Natural killer cell (primary cell): ENCODE data around the gene PSAP. TPM values are rescaled to one million over a fixed set of nuclear protein-coding genes. Genes with fewer than 3 reads are reported as not detected.

Experiments used
- ATAC-seq, 3 donors: fragments of 150-1000 bp in 2 of 3; fragments of 200-7000 bp in 1 of 3; cut with Tn5 transposase; 1 replicate in 1 of 3; 2 replicates in 2 of 3; pipeline ENCODE4 v1.10.0; 2021; ENCODE audit warnings: mild to moderate bottlenecking in 2 of 3, moderate library complexity in 2 of 3
- DNase-seq, 2 donors: peaks; one replicate each; pipeline versions ENCODE4 v3.0.0 to v3.0.0-alpha.2; 2013 to 2021; ENCODE audit warnings: mixed read lengths in 1 of 2
- H3K27ac ChIP-seq: one replicate; pipeline ENCODE4 v1.5.1; 2013; ENCODE audit warnings: mild to moderate bottlenecking, low read length
- H3K27me3 ChIP-seq: one replicate; pipeline ENCODE4 v1.6.1; 2013; ENCODE audit warnings: low read length; ENCODE audit not compliant: control insufficient read depth, insufficient read depth
- H3K36me3 ChIP-seq: one replicate; pipeline ENCODE4 v1.6.1; 2013; ENCODE audit warnings: low read length; ENCODE audit not compliant: control insufficient read depth, insufficient read depth
- H3K4me1 ChIP-seq: one replicate; pipeline ENCODE4 v1.6.1; 2013; ENCODE audit warnings: low read length; ENCODE audit not compliant: control insufficient read depth, insufficient read depth
- H3K4me3 ChIP-seq: one replicate; pipeline ENCODE4 v1.5.1; 2013; ENCODE audit warnings: low read length
- H3K9me3 ChIP-seq: one replicate; pipeline ENCODE4 v1.6.1; 2013; ENCODE audit warnings: low read length; ENCODE audit not compliant: control insufficient read depth, insufficient read depth
- H3K27ac Mint-ChIP-seq, 2 donors: one replicate each; pipeline ENCODE4 v1.8.0; 2022; ENCODE audit warnings: mild to moderate bottlenecking in 2 of 2, mixed read lengths in 2 of 2, moderate library complexity in 1 of 2
- H3K27me3 Mint-ChIP-seq, 2 donors: one replicate each; pipeline ENCODE4 v1.8.0; 2022; ENCODE audit warnings: low read depth in 2 of 2, mixed read lengths in 2 of 2
- H3K36me3 Mint-ChIP-seq: one replicate; pipeline ENCODE4 v1.8.0; 2022; ENCODE audit warnings: mixed read lengths
- H3K4me1 Mint-ChIP-seq, 2 donors: one replicate each; pipeline ENCODE4 v1.8.0; 2022; ENCODE audit warnings: mixed read lengths in 2 of 2
- H3K4me3 Mint-ChIP-seq: one replicate; pipeline ENCODE4 v1.8.0; 2022; ENCODE audit warnings: mild to moderate bottlenecking, moderate library complexity, mixed read lengths
- H3K9me3 Mint-ChIP-seq, 2 donors: one replicate each; pipeline ENCODE4 v1.8.0; 2022; ENCODE audit warnings: mixed read lengths in 2 of 2
- CTCF ChIP-seq: fragments of 200-600 bp; IDR thresholded peaks from one replicate; pipeline ENCODE4 v1.8.0; 2022; ENCODE audit warnings: antibody characterized with exemption
- WGBS: methylation state at CpG from one replicate; pipeline ENCODE4 v1.1.7; 2013; ENCODE audit warnings: missing lambda C conversion rate; ENCODE audit not compliant: insufficient coverage; 5-methylcytosine and 5-hydroxymethylcytosine counted together
- intact Hi-C: fragments of 100-400 bp; cut with micrococcal nuclease; formaldehyde crosslinking; loops from one replicate; pipeline ENCODE4 v1.14.2; 2022
- total RNA-seq, 4 donors: library from RNA; stranded (reverse); fragments of 120-200 nt in 1 of 4; gene quantifications; one replicate each; pipeline versions ENCODE4 v1.2.3 to v1.2.4, GENCODE V29; 2013 to 2022

The PSAP gene
- total RNA-seq, 3 donors from 2014 or later (not counting 1 experiment from before 2014, with no cell fraction given), result 324 to 488 (median 428) TPM

DNA sequence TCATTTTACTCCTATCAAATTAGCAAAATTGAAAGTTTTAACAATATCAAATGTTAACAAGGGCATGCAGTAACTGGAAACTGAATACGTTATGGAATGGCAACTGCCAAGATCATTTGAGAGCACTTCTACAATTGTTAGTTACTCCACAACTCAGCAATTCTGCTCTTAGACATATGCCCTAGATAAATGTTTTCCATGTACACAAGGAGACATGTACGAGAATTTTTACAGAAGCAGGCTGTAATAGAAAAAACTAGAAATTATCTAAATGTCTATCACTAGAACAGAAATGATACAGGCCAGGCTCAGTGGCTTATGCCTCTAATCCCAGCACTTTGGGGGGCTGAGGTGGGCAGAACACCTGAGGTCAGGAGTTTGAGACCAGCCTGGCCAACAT, 7.0 kb downstream of the PSAP start:
- no peak overlapping the region for H3K27ac ChIP-seq
- peak overlapping the region; percentile 22 for H3K4me3 Mint-ChIP-seq
- peaks cover 30% of the 10 kb centered on the region for H3K4me1 ChIP-seq

GRCh38 chr10:71842856-71843686, 8.0 kb downstream of the PSAP start:
- Histone ChIP-seq H3K9me3 (no peaks in the 10 kb centered on the region), H3K4me3 (no peak overlapping the region), H3K27me3 (no peaks in the 10 kb centered on the region), H3K4me1 (peaks cover 37% of the 10 kb centered on the region), H3K36me3 (no peaks in the 10 kb centered on the region), H3K27ac (no peak overlapping the region)
- ATAC-seq, result no peak
- peak overlapping the region; percentile 25 for H3K4me3 Mint-ChIP-seq
- intact Hi-C loops, result no loop called here
- peaks cover 69 to 80% of the 10 kb centered on the region in 2 donors for H3K4me1 Mint-ChIP-seq
- no peaks in the 10 kb centered on the region for H3K27me3 Mint-ChIP-seq
- no peaks in the 10 kb centered on the region for H3K9me3 Mint-ChIP-seq
- WGBS, result 92% methylated on average over 12 of the region's 14 CpGs
- no peaks in the 10 kb centered on the region for H3K36me3 Mint-ChIP-seq
- TF ChIP-seq CTCF, result no peak
- DNase-seq, result no peak
- peak overlapping the region; percentile 57 to 68 for H3K27ac Mint-ChIP-seq

More for the DNA sequence above, 7.0 kb downstream of the PSAP start:
- Mint-ChIP-seq H3K4me1 (peaks cover 70 to 80% of the 10 kb centered on the region in 2 donors), H3K36me3 (no peaks in the 10 kb centered on the region), H3K9me3 (no peaks in the 10 kb centered on the region), H3K27ac (peak overlapping the region; percentile 57 to 63), H3K27me3 (no peaks in the 10 kb centered on the region)
- Histone ChIP-seq H3K36me3 (no peaks in the 10 kb centered on the region), H3K9me3 (no peaks in the 10 kb centered on the region), H3K27me3 (no peaks in the 10 kb centered on the region), H3K4me3 (no peak overlapping the region)
- intact Hi-C loops, result no loop called here
- TF ChIP-seq CTCF, result no peak
- DNase-seq (no peak), ATAC-seq (no peak)
- WGBS, result 71% methylated on average over 1 of the region's 2 CpGs

DNA sequence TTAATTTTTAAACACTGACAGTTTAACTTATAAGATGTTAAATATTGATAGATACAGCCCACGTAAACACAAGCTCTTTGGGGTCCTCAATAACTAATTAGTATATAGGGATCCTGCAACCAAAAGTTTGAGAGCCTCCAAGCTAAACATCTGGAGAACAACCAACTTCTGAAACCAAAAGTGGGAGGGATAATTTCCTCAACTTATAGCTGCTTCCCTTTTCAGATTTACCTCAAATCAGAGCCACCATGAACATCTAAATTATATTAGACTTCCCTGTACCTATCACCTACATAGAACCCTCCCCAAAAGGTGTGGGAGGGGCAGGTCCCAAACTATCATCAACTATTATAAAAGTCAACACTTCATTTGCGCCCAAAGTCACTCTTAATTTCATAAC, 8.6 kb downstream of the PSAP start:
- no peak overlapping the region for H3K27ac Mint-ChIP-seq
- no peak overlapping the region for H3K4me3 Mint-ChIP-seq
- no peaks in the 10 kb centered on the region for H3K27me3 ChIP-seq
- H3K9me3 Mint-ChIP-seq, result no peaks in the 10 kb centered on the region
- no peak overlapping the region for H3K4me3 ChIP-seq
- H3K36me3 ChIP-seq, result no peaks in the 10 kb centered on the region
- no peak overlapping the region for H3K27ac ChIP-seq
- DNase-seq (no peak), ATAC-seq (no peak)
- no peaks in the 10 kb centered on the region for H3K27me3 Mint-ChIP-seq
- no peaks in the 10 kb centered on the region for H3K36me3 Mint-ChIP-seq
- H3K4me1 Mint-ChIP-seq, result peaks cover 69 to 80% of the 10 kb centered on the region in 2 donors
- no peaks in the 10 kb centered on the region for H3K9me3 ChIP-seq
- intact Hi-C loops, result no loop called here
- H3K4me1 ChIP-seq, result peaks cover 41% of the 10 kb centered on the region
- TF ChIP-seq CTCF, result no peak
- WGBS, result 90% methylated on average over 1 of the region's 2 CpGs
